GM12878 (cell line): ENCODE results near the gene FGD6. TPM values are rescaled to one million over a fixed set of nuclear protein-coding genes. Genes with fewer than 3 reads are reported as not detected.

ENCODE experiments used
- CREB1 ChIP-seq: IDR thresholded peaks from 2 replicates; pipeline ENCODE4 v1.6.1; 2012; ENCODE audit warnings: low read depth, mild to moderate bottlenecking, inconsistent platforms
- JUNB ChIP-seq: IDR thresholded peaks from 2 replicates; pipeline ENCODE4 v1.6.1; 2016; ENCODE audit warnings: antibody characterized with exemption, mild to moderate bottlenecking
- NFYB ChIP-seq: IDR thresholded peaks from 2 replicates; pipeline ENCODE4 v1.6.1; 2011; ENCODE audit warnings: low read depth, mild to moderate bottlenecking, low read length, improper control_type of control experiment, moderate library complexity; ENCODE audit not compliant: insufficient read depth
- RB1 ChIP-seq: fragments of 450-650 bp; formaldehyde crosslinking; IDR thresholded peaks from 2 replicates; pipeline ENCODE4 v1.6.1; 2017; ENCODE audit warnings: mild to moderate bottlenecking, borderline replicate concordance
- SMAD1 ChIP-seq: fragments of 450-650 bp; IDR thresholded peaks from 2 replicates; pipeline ENCODE4 v1.6.1; 2018; ENCODE audit warnings: mild to moderate bottlenecking, low read depth; ENCODE audit not compliant: partially characterized antibody
- YBX1 ChIP-seq: fragments of 450-650 bp; IDR thresholded peaks from 2 replicates; pipeline ENCODE4 v1.6.1; 2016; ENCODE audit warnings: antibody characterized with exemption
- ZNF592 ChIP-seq: fragments of 450-650 bp; IDR thresholded peaks from 2 replicates; pipeline ENCODE4 v1.6.1; 2017; ENCODE audit warnings: mild to moderate bottlenecking, moderate library complexity
- polyA plus RNA-seq, 11 experiments: library from polyadenylated mRNA; depleted of rRNA in 4 of 11; unstranded in 6 of 11; stranded (reverse) in 5 of 11; fragments of >200 nt; fragmentation: Nextera tagmentation in 4 of 11; fragmentation: Illumina TruSeq in 1 of 11; extraction: Ambion mirVana in 4 of 11; extraction: Trizol in 1 of 11; gene quantifications; 1 replicate in 1 of 11; 2 replicates in 10 of 11; pipeline versions ENCODE4 v1.2.1 to v1.2.3, GENCODE V29; 2011 to 2016; ENCODE audit warnings: inconsistent platforms in 2 of 11, missing spikeins in 2 of 11, low read depth in 1 of 11
- total RNA-seq, 4 experiments: library from RNA; depleted of rRNA in 3 of 4; stranded (reverse); fragments of >200 nt in 3 of 4; fragmentation: Illumina TruSeq in 1 of 4; extraction: Trizol in 1 of 4; gene quantifications; 2 replicates each; pipeline versions ENCODE4 v1.2.1 to v1.2.3, GENCODE V29; 2013 to 2021
- TF ChIP-seq, protein P1 (sequence below): fragments of 150-350 bp; IDR thresholded peaks from 2 replicates; pipeline ENCODE4 v1.6.1; 2016; ENCODE audit warnings: low read depth, low read length

The FGD6 gene
- total and polyA plus RNA-seq, 10 of the 15 experiments (the other 5 are each of a cell fraction or from before 2014, with no cell fraction given), result 2.4 to 15.5 (median 8.9) TPM

GRCh38 chr12:95126076-95126475, 91.2 kb downstream of the FGD6 start (continued):
- TF ChIP-seq ZNF592 (no peak), CREB1 (no peak), RB1 (no peak), YBX1 (no peak), SMAD1 (no peak), NFYB (no peak), JUNB (no peak)
- TF ChIP-seq, protein P1, sequence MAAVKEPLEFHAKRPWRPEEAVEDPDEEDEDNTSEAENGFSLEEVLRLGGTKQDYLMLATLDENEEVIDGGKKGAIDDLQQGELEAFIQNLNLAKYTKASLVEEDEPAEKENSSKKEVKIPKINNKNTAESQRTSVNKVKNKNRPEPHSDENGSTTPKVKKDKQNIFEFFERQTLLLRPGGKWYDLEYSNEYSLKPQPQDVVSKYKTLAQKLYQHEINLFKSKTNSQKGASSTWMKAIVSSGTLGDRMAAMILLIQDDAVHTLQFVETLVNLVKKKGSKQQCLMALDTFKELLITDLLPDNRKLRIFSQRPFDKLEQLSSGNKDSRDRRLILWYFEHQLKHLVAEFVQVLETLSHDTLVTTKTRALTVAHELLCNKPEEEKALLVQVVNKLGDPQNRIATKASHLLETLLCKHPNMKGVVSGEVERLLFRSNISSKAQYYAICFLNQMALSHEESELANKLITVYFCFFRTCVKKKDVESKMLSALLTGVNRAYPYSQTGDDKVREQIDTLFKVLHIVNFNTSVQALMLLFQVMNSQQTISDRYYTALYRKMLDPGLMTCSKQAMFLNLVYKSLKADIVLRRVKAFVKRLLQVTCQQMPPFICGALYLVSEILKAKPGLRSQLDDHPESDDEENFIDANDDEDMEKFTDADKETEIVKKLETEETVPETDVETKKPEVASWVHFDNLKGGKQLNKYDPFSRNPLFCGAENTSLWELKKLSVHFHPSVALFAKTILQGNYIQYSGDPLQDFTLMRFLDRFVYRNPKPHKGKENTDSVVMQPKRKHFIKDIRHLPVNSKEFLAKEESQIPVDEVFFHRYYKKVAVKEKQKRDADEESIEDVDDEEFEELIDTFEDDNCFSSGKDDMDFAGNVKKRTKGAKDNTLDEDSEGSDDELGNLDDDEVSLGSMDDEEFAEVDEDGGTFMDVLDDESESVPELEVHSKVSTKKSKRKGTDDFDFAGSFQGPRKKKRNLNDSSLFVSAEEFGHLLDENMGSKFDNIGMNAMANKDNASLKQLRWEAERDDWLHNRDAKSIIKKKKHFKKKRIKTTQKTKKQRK, result no peak
